Vein endothelial cell (primary cell): ENCODE results near the gene DTNB. TPM values are rescaled to one million over a fixed set of nuclear protein-coding genes. Genes with fewer than 3 reads are reported as not detected.

Experiments used
- small RNA-seq: library from RNA; depleted of rRNA; stranded (forward); fragments of <200 nt; gene quantifications from one replicate; pipeline ENCODE3, GENCODE V24; 2012
- total RNA-seq: library from RNA; depleted of rRNA; stranded (reverse); fragments of >200 nt; gene quantifications from 2 replicates; pipeline ENCODE4 v1.2.3, GENCODE V29; 2012

The DTNB gene
- 11.1 and 12.4 TPM in 2 replicates for total RNA-seq

DNA sequence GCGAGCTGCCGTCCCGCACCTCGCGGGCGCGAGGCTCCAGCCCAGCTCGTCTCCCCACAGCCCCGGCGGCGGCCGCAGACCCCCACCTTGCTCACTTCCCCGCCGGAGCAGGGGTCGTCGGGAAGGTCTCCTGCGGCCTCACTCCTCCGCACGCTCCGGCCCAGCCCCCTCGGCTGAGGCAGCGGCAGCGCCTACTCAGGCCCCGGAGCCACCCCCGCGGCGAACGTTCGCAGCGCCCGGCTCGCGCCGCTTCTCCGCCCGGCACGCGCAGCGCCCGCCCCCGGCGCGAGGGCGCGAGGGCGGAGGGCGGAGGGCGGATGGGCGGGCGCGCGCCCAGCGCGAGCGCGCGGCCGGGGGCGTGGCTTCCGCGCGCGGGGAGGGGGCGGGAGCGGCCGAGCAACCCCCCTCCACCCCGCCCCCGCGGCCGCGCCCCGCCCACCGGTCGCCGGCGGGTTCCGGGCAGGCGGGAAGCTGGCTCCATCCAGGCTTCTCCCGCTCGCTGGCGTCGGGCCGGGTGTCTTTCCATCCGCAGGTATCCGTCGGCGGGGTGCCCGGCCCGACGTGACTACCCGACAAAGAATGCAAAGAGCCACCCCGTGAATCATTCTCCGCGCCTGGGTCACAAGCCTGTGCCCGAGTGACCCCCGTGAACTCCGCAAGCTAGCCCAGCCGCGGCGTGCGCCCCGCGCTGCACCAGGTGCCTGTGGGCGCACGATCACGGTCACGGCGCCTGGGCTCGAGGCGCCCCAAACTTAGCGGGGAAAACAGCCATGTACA lies at the start of gene DTNB:
Gene DTNB (minus strand): TSS at position 278 of the 777 bp plus-strand sequence. CDS start 20,917 bp downstream, outside the sequence.

DNA sequence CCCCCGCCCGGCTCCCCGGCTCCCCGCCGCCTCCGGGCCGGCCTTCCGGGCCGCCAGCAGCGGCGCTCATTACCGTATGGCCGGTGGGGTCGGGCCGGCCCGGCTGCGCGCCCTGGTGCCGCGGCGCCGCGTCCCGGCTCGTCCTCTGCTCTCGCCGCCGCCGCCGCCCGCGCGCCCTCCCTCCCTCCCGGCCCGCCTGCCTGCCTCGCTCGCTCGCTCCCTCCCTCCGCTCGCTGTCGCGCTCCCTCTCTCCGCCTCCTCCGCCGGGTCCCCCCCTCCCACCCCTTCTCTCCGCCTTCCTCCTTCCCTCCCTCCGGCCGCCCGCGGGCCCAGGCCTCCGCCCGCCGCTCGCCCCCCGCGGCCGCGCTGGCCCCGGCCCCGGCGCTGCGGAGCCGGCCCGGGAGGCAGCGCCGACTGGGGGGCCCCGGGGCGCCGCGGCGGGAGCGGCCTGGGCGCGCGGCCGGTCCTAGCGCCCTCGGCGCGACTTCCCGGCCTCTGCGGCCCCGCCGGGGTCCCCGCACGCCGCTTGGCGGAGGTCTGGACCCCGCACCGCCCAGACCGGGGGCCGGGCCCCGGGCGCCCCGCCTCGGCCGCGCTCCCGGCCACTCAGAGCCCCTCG lies 331.5 kb downstream of the DTNB start, which contains the start of gene DNMT3A:
Gene DNMT3A (minus strand): TSS at position 173 of the 619 bp plus-strand sequence. CDS start 27,941 bp downstream, outside the sequence.

Small RNA genes within 50 kb of the gene (small RNA-seq; reads per million reads assigned to genes)
- gene MIR1301 (1.1 reads per million, percentile 60 among the genes with 10 or more reads in this experiment), gene RF00019 (not detected)

Other genes with a start within 250 kb of the DTNB start
- gene ASXL2, start 204.9 kb upstream of the DTNB start, total RNA-seq: 17.0 and 22.1 TPM in 2 replicates